Stomach (tissue), 4 donors: ENCODE data around the gene TTC27.

ENCODE experiments used
- EP300 ChIP-seq: sonication (generic); formaldehyde crosslinking; IDR thresholded peaks from one replicate; pipeline ENCODE4 v1.6.1; 2017; ENCODE audit warnings: antibody characterized with exemption
- TF ChIP-seq, protein P1 (sequence below), 7 experiments: fragments of 450-650 bp in 4 of 7; fragments of 200-600 bp in 3 of 7; sonication (generic) in 3 of 7; IDR thresholded peaks; one replicate each; pipeline ENCODE4 v1.5.1; 2016 to 2019; ENCODE audit warnings: antibody characterized with exemption in 7 of 7, control low read depth in 2 of 7, mild to moderate bottlenecking in 1 of 7

- TF ChIP-seq, protein P1, sequence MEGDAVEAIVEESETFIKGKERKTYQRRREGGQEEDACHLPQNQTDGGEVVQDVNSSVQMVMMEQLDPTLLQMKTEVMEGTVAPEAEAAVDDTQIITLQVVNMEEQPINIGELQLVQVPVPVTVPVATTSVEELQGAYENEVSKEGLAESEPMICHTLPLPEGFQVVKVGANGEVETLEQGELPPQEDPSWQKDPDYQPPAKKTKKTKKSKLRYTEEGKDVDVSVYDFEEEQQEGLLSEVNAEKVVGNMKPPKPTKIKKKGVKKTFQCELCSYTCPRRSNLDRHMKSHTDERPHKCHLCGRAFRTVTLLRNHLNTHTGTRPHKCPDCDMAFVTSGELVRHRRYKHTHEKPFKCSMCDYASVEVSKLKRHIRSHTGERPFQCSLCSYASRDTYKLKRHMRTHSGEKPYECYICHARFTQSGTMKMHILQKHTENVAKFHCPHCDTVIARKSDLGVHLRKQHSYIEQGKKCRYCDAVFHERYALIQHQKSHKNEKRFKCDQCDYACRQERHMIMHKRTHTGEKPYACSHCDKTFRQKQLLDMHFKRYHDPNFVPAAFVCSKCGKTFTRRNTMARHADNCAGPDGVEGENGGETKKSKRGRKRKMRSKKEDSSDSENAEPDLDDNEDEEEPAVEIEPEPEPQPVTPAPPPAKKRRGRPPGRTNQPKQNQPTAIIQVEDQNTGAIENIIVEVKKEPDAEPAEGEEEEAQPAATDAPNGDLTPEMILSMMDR (IDR thresholded peaks at IDR 0.05), result no peak
- no peak for TF ChIP-seq EP300
Observed at GRCh38 chr2:32711219-32711618, 83.4 kb downstream of the TTC27 start.
